Stimulated activated naive CD8-positive, alpha-beta T cell treated with anti-CD3 and anti-CD28 coated beads, Interleukin-15, amount 100 ng/mL, for 72 hours (primary cell): ENCODE measurements around the gene ALOX15.
"Not testable (repeated sequence)": the region's sequence is repeated elsewhere in the genome, so short reads cannot be mapped to it uniquely, and the experiment has no call there.

ENCODE experiments used
- ATAC-seq: fragments of 150-1000 bp; cut with Tn5 transposase; 2 replicates; pipeline ENCODE4 v1.10.0; 2021; ENCODE audit warnings: mild to moderate bottlenecking, moderate library complexity
- DNase-seq, 2 donors: peaks; one replicate each; pipeline ENCODE4 v3.0.0; 2021 to 2022
- H3K27ac Mint-ChIP-seq, 2 donors: one replicate each; pipeline ENCODE4 v1.8.0; 2022; ENCODE audit warnings: mild to moderate bottlenecking in 2 of 2, mixed read lengths in 2 of 2, moderate library complexity in 2 of 2
- H3K27me3 Mint-ChIP-seq: one replicate; pipeline ENCODE4 v1.8.0; 2022; ENCODE audit warnings: mixed read lengths
- H3K4me1 Mint-ChIP-seq: one replicate; pipeline ENCODE4 v1.8.0; 2022; ENCODE audit warnings: mild to moderate bottlenecking, mixed read lengths
- H3K4me3 Mint-ChIP-seq, 2 donors: one replicate each; pipeline ENCODE4 v1.8.0; 2022; ENCODE audit warnings: mild to moderate bottlenecking in 2 of 2, mixed read lengths in 2 of 2, moderate library complexity in 1 of 2
- H3K9me3 Mint-ChIP-seq, 2 donors: one replicate each; pipeline ENCODE4 v1.8.0; 2022; ENCODE audit warnings: mixed read lengths in 2 of 2

ALOX15 gene

DNA sequence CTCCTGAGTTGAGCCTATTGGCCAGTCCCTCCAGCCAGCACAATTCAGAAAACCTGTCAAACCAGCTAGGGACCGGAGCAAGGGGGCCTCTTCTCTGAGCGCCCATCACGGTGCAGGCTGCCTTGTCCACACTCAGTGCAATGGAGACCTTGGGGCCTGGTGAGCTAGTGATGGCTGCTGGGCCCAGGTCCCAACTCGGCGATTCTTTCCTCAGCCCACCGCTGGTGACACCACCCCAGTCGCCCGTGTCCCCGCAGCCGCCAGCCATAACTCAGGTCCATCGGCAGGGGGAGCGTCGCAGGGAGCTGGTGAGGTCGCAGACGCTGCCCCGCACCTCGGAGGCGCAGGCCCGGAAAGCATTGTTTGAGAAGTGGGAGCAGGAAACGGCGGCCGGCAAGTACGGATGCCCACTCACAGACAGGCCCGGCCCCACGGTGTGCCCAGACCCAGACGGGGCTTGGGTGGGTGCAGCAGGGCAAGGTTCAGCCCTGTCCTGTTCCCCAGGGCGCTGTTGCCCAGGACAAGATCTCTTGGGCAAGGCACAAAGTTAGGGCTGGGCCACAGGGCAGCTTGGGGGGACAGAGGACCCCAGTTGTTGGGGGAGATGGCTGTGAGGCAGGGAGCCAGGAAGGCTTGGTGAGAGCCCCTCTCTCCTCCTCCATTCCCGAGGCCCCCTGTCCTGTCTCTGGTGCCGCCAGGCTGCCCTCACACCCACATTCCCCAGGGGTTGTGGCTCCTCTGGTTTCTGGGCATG lies 46.4 kb downstream of the ALOX15 start:
- peak; percentile 53 to 58 for DNase-seq
- Mint-ChIP-seq H3K27me3 (peaks cover 47% of the 10 kb centered on the region), H3K4me3 (peak overlapping the region in 1 of 2 donors; percentile 41), H3K4me1 (peaks cover 7% of the 10 kb centered on the region), H3K27ac (peak overlapping the region in 1 of 2 donors; percentile 6), H3K9me3 (no peaks in the 10 kb centered on the region)
- peak; percentile 78 for ATAC-seq

DNA sequence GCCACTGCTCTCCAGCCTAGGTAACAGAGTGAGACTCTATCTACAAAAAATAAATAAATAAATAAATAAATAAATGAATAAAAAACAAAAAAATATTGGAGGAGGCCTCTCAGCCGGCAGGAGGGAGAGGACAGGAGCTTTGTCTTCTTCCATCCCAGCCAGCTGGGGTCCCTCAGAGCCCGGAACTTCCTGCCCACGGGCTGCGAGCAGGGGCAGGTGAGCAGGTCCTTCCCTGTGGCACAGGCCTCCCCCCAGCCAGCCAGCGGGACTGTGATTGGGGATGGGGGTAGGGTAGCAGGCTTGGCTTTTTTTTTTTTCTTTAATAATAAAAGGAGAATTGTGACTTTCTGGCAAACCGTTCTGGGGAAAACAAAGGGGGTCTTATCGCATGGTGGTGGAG lies 47.1 kb downstream of the ALOX15 start:
- Mint-ChIP-seq H3K27me3 (peaks cover 44% of the 10 kb centered on the region), H3K4me1 (peaks cover 7% of the 10 kb centered on the region), H3K27ac (no peak overlapping the region), H3K4me3 (no peak overlapping the region), H3K9me3 (no peaks in the 10 kb centered on the region)
- no peak for DNase-seq
- ATAC-seq = no peak

DNA sequence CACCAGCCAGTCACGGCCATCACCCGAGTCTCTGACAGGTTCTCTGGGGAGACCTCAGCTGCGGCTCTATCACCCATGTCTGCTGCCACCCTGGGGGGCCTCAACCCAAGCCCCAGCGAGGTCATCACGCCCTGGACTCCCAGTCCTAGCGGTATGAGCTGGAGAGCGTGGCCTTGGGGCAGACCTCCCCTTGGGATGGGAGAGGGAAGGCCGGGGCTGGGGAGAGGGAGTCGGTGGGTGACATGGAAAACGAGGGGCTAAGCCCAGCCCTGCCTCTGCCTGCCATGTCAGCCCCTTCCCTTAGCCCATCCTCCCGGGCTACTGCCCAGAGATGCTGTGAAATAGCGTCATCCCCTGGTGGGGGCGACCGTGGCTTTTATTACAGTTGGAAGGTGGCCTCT lies 48.5 kb downstream of the ALOX15 start:
- Mint-ChIP-seq H3K9me3 (no peaks in the 10 kb centered on the region), H3K4me3 (no peak overlapping the region), H3K27ac (no peak overlapping the region), H3K4me1 (peaks cover 12% of the 10 kb centered on the region), H3K27me3 (peaks cover 47% of the 10 kb centered on the region)
- ATAC-seq (no peak), DNase-seq (no peak)

DNA sequence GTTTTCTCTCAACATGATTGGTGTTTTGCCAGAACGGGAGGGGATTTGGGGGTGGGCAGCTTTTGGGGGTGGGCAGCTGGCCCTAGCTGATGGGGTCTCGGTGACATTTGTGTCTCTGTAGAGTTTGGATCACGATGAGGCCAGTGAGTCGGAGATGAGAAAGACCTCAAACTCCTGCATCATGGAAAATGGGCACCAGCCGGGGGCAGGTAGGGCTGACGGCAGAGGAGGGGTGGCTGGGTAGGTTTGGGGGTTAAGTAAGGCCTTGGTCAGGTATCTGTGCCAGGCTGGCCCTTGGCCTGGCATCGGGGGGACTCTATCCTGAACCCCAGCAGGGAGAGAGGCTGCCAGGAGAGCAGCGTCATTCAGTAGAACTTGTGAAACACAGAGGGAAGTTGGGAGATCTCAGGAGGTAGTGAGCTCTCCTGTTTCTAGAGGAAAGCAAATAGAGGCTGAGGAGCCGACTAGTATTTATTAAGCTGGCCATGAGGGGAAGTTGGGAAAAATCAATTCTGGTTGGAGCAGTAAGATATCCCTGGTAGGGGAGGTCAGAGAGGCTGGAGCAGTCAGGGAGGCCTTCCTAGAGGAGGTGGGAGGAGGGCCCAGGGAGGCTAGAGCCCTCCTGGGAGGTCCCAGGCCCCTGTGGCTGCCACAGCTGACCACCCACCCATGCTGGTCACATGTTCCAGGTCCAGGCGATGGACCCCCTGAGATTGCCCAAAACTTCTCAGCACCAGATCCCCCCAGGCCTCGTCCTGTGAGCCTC lies 49.1 kb downstream of the ALOX15 start:
- H3K4me1 Mint-ChIP-seq = peaks cover 12% of the 10 kb centered on the region
- H3K27me3 Mint-ChIP-seq = peaks cover 51% of the 10 kb centered on the region
- DNase-seq (no peak), ATAC-seq (no peak)
- no peak overlapping the region for H3K27ac Mint-ChIP-seq
- H3K4me3 Mint-ChIP-seq = no peak overlapping the region
- H3K9me3 Mint-ChIP-seq = no peaks in the 10 kb centered on the region

DNA sequence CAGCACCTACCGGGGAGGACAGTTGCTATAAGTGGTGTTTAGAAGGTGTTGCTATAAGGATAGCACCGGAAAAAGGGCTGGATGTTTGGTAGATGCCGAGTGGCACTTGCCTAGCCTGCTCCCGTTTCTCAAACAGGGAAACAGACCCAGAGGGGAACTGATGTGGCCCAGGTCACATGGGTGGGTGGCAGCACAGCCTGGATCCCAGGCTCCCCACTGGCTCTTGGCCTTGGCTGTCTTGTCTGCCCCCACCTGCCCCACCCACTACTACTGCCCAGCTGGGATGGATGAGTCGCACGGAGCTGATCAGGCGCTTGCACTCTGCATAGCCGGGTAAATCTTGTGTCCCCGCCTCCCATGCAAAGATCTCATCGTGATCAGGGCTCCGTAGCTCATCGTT lies 49.9 kb downstream of the ALOX15 start:
- no peak for ATAC-seq

DNA sequence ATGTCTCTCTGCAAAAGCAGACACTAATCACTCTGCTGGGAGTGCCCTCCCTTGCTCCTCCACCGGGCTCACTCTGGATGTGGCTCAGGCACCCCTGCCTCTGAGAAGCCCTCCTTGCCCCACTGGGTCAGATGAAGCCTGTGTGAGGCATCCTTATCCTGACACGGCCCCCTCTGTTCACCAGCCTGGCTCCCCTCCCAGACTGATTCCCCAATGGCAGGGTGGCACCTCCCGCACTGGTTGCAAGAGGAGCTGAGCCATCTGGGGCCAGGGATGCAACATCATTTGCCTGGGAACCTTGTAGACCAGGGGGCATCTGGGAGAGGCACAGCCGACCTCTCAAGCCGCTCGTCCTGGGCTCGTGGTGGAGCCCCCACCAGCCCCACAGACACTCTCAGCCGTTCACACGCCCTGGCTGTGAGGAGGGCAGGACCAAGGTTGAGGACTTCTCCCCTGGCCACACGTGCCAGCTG lies 50.5 kb downstream of the ALOX15 start:
- Mint-ChIP-seq H3K27me3 (peaks cover 58% of the 10 kb centered on the region), H3K4me3 (no peak overlapping the region), H3K4me1 (peaks cover 12% of the 10 kb centered on the region), H3K27ac (no peak overlapping the region), H3K9me3 (no peaks in the 10 kb centered on the region)
- DNase-seq (no peak), ATAC-seq (no peak)

More for the DNA sequence above, 49.9 kb downstream of the ALOX15 start:
- Mint-ChIP-seq H3K4me1 (peaks cover 12% of the 10 kb centered on the region), H3K4me3 (no peak overlapping the region), H3K9me3 (no peaks in the 10 kb centered on the region), H3K27ac (no peak overlapping the region), H3K27me3 (peaks cover 53% of the 10 kb centered on the region)
- no peak for DNase-seq

DNA sequence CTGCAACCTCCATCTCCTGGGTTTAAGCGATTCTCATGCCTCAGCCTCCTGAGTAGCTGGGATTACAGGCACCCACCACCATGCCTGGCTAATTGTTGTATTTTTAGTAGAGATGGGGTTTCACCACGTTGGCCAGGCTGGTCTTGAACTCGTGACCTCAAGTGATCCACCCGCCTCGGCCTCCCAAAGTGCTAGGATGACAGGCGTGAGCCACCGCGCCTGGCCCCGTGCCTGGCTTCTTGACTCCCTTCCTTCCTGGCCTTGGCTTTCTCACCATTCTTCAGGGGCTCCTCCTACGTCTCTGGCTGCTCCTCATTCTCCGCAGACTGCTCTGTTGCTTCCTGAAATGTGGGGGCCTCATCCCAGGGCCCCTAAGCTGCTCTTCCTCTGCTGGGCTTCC lies 51.4 kb downstream of the ALOX15 start:
- H3K4me1 Mint-ChIP-seq, DNase-seq, H3K27ac Mint-ChIP-seq, ATAC-seq, H3K4me3 Mint-ChIP-seq, H3K9me3 Mint-ChIP-seq: not testable (repeated sequence)
- H3K27me3 Mint-ChIP-seq = peaks cover 63% of the 10 kb centered on the region

DNA sequence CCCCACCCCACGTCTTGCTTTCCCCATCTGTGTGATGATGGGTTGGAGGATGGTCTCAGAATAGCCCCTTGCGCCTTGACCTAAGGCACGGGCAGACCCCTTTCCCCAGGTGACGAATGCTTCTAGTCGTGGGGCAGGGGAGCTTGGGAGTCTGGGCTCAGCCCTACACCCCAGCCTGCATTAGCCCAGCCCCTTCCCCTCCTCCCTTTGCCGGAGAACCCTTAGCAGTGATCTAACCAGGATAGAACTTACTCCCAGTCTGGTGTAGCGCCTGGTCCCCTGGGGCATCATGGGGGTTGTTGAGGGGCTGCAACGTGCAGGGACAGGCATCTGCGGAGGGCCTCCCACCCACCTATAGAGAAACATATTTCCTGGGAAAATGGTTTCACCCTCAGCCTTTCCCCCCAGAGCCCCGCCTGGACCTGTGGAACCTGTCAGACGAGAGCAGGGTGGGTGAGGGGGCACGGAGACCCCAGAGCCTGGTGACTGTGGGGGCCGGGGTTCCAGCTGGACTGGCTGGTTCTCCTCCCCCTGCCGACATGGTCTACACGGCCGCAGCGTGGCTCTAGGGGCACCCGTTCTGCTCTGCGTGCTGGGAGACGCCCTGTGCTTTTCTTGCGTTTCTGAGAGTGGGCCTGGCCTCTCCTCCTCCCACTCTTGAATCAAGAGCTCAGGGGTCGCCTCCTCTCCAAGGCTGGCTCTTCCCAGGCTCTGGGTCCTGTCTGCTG lies 52.4 kb downstream of the ALOX15 start:
- ATAC-seq (no peak), DNase-seq (no peak)
- H3K4me1 Mint-ChIP-seq = peaks cover 5% of the 10 kb centered on the region
- no peaks in the 10 kb centered on the region for H3K9me3 Mint-ChIP-seq
- no peak overlapping the region for H3K27ac Mint-ChIP-seq
- H3K27me3 Mint-ChIP-seq = peaks cover 63% of the 10 kb centered on the region
- H3K4me3 Mint-ChIP-seq = no peak overlapping the region

DNA sequence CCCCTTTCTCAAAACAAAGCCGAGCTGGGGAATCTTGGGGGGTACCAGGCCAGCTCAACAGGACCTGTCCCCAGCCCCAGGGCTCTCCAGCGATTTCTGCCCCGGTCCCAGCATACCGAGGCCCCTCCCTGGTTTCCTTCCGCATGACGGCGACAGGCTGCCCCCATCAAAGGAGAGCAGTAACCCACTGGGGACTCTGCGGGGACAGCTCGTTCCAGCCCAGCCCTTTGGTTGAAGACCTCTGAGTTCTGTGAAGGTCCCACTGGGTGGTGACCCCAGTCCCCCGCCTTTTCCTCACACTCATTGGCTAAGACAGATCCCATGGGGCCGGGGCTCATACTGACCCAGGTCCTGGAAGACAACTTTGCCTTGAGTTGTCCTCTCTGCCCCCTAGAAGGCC lies 53.1 kb downstream of the ALOX15 start:
- Mint-ChIP-seq H3K4me3 (no peak overlapping the region), H3K27me3 (peaks cover 63% of the 10 kb centered on the region), H3K4me1 (peaks cover 11% of the 10 kb centered on the region), H3K9me3 (no peaks in the 10 kb centered on the region), H3K27ac (no peak overlapping the region)
- ATAC-seq (no peak), DNase-seq (no peak)

DNA sequence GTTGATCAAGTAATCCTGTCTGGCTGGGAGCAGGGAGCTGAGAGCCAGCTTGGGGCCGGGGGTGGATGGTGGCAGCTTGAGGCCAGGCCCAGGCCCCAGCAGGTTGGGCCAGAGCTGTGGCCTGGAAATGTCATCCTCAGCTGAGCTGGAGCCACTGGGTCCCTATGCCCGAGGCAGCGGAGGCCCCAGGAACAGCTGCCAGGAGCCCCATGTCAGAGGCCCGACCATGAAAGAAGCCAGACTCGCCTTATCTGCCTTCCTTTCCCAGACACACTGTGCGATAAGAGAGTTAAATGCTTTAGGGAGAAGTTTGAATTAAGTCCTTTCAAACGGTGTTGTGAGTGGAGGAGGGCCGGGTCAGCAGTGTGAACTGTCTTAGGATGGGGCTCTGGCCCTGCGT lies 53.7 kb downstream of the ALOX15 start:
- peaks cover 67% of the 10 kb centered on the region for H3K27me3 Mint-ChIP-seq
- H3K27ac Mint-ChIP-seq = no peak overlapping the region
- H3K9me3 Mint-ChIP-seq = no peaks in the 10 kb centered on the region
- DNase-seq = no peak
- no peak for ATAC-seq
- no peak overlapping the region for H3K4me3 Mint-ChIP-seq
- peaks cover 11% of the 10 kb centered on the region for H3K4me1 Mint-ChIP-seq

DNA sequence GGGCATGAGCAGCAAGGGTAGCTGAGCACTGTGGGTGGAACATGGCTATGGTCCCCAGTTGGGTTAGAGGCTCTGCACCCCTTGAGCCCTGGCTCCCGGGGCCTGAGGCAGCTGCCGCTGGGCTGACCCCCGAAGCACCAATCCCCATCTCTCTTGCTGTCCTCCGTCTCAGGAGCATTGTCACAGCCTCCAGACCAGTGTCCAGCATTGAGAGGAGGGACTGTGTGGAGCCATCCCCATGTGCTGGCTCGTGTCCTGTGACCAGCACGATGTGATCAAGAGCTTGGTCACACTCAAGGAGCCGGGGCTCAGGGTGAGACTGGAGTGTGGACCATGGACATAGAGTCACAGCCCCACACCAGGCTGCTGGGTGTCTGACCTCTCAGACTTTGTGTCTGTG lies 54.3 kb downstream of the ALOX15 start:
- Mint-ChIP-seq H3K9me3 (no peaks in the 10 kb centered on the region), H3K4me1 (peaks cover 11% of the 10 kb centered on the region), H3K27ac (no peak overlapping the region), H3K27me3 (peaks cover 74% of the 10 kb centered on the region), H3K4me3 (no peak overlapping the region)
- DNase-seq (no peak), ATAC-seq (no peak)

DNA sequence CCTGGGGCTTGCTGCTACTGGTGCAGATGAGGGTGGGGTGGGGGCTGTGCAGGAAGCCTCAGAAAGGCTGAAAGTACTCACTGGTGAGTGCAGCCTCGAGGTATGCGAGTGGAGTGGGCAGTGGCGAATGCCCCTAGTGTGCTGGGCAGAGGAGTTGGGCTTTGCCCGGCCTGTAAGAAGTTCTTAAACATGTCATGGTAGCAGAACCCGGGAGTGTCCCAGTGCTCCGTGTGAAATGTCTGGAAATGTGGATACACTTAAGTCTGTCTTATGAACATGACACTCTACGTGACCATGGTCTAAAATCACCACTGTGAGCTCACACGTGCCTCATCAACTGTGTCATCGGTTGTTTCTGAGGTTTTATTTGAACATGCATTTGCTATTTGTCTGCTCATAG lies 55.4 kb downstream of the ALOX15 start:
- no peak overlapping the region for H3K27ac Mint-ChIP-seq
- peaks cover 11% of the 10 kb centered on the region for H3K4me1 Mint-ChIP-seq
- ATAC-seq = no peak
- H3K27me3 Mint-ChIP-seq = peaks cover 85% of the 10 kb centered on the region
- H3K4me3 Mint-ChIP-seq = no peak overlapping the region
- DNase-seq = no peak
- no peaks in the 10 kb centered on the region for H3K9me3 Mint-ChIP-seq

DNA sequence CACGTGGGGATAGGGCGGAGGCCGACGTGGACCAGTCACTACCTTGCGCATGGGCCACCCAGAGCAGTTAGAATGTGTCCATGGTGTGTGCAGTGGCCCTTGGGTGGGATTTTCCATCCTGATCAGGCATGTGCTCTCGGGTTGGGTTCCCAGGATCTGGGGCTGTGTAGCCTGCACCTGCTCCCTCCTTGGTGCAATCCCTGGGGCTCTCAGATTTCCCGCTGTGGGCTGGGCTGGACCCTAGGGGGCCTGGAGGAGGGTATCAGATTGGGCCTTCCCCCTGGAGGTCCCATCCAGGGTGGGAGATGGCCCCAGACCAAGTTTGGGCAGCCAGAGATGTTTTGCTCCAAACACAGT lies 55.9 kb downstream of the ALOX15 start:
- Mint-ChIP-seq H3K4me1 (peaks cover 11% of the 10 kb centered on the region), H3K27me3 (peaks cover 84% of the 10 kb centered on the region), H3K4me3 (no peak overlapping the region), H3K27ac (no peak overlapping the region), H3K9me3 (no peaks in the 10 kb centered on the region)
- no peak for DNase-seq
- ATAC-seq = no peak

DNA sequence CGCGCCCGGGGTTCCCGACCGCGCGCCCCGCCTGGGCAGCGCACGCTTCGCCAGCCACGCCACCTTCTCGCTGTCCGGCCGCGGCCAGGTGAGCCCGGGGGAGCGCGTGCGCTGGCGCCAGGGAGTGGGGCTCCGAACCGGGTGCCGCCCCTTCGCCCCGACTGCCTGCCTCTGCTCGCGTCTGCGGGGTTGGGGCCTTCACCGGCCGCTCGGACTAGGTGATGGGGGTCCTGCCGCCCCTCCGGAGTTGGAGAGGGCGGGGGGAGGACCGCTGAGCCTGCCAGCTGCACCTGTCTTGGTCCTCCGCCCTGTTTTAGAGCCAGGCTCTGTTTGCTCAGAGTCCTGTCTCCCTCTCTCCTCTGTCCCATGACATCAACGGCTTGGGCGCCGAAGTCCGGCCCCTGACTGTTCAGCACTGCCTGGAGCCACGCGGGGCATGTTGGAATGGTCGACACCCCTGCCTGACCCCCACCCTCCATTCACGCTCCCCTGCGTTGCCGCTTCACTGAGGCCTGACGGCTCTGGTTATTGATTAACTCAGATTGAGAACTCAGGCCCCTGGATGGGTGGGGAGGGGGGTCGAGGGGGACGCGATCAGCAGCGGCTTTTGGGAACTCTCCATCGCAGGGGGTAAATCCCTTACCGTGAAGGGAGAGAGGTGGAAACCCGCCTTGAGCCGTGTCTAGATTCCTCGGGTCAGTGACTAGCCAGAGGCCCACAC lies 56.4 kb downstream of the ALOX15 start:
- DNase-seq (no peak), ATAC-seq (peak; percentile 8)
- peak overlapping the region in 1 of 2 donors; percentile 53 for H3K4me3 Mint-ChIP-seq
- H3K4me1 Mint-ChIP-seq = peaks cover 11% of the 10 kb centered on the region
- peaks cover 83% of the 10 kb centered on the region for H3K27me3 Mint-ChIP-seq
- no peaks in the 10 kb centered on the region for H3K9me3 Mint-ChIP-seq
- no peak overlapping the region for H3K27ac Mint-ChIP-seq
